HG03571 (cell line): ENCODE results near the gene PLCB3.

Source experiments
- ATAC-seq: cut with Tn5 transposase; IDR thresholded peaks from one replicate; pipeline ENCODE4 v1.9.1; 2021; ENCODE audit not compliant: unreplicated experiment

The PLCB3 gene

GRCh38 chr11:64249563-64250414 lies 1.5 kb upstream of the PLCB3 start:
- ATAC-seq: no peak

- no peak for ATAC-seq
Measured at GRCh38 chr11:64250415-64251015, 815 bp upstream of the PLCB3 start.

GRCh38 chr11:64251753-64252002 lies 348 bp downstream of the PLCB3 start:
- ATAC-seq: no peak

- ATAC-seq: no peak
Measured at GRCh38 chr11:64252003-64252872, 908 bp downstream of the PLCB3 start.

- no peak for ATAC-seq
Measured at GRCh38 chr11:64253043-64253442, 1.7 kb downstream of the PLCB3 start.

- no peak for ATAC-seq
Measured at GRCh38 chr11:64253481-64253880, 2.2 kb downstream of the PLCB3 start.

GRCh38 chr11:64254326-64254725 lies 3.0 kb downstream of the PLCB3 start:
- no peak for ATAC-seq

GRCh38 chr11:64255135-64256128 lies 4.1 kb downstream of the PLCB3 start:
- ATAC-seq: no peak

GRCh38 chr11:64256300-64256699 lies 5.0 kb downstream of the PLCB3 start:
- no peak for ATAC-seq

- no peak for ATAC-seq
Measured at GRCh38 chr11:64258356-64258755, 7.0 kb downstream of the PLCB3 start.

- ATAC-seq: no peak
Measured at GRCh38 chr11:64258946-64259532, 7.7 kb downstream of the PLCB3 start.

- ATAC-seq: no peak
Measured at GRCh38 chr11:64259533-64260067, 8.3 kb downstream of the PLCB3 start.

GRCh38 chr11:64260147-64260708 lies 8.9 kb downstream of the PLCB3 start:
- no peak for ATAC-seq

GRCh38 chr11:64261556-64262080 lies 10.3 kb downstream of the PLCB3 start:
- ATAC-seq: no peak

GRCh38 chr11:64262271-64263002 lies 11.1 kb downstream of the PLCB3 start:
- ATAC-seq: no peak

- ATAC-seq: no peak
Measured at GRCh38 chr11:64263021-64263946, 12.0 kb downstream of the PLCB3 start.

- ATAC-seq: no peak
Measured at GRCh38 chr11:64263947-64264317, 12.6 kb downstream of the PLCB3 start.

GRCh38 chr11:64264371-64264852 lies 13.1 kb downstream of the PLCB3 start:
- no peak for ATAC-seq
